Naive thymus-derived CD8-positive, alpha-beta T cell (primary cell): ENCODE measurements around the gene CHIT1. TPM values are rescaled to one million over a fixed set of nuclear protein-coding genes. Genes with fewer than 3 reads are reported as not detected.

Experiments used
- ATAC-seq, 2 donors: fragments of 150-1000 bp; cut with Tn5 transposase in 1 of 2; sonication (Bioruptor Pico), chemical (Tn5 transposase) in 1 of 2; 1 replicate in 1 of 2; 2 replicates in 1 of 2; pipeline ENCODE4 v1.10.0; 2021; ENCODE audit warnings: mild to moderate bottlenecking in 2 of 2, moderate library complexity in 2 of 2
- POLR2A ChIA-PET: fragments of 350-600 bp; sonication (Branson Sonifier 250); formaldehyde crosslinking; loops from one replicate; lab custom pipeline; 2021; ENCODE audit warnings: antibody characterized with exemption; lab: Charles Lee
- DNase-seq, 10 donors: peaks; one replicate each; pipeline versions ENCODE4 v3.0.0 to v3.0.0-alpha.2; 2020 to 2022
- H3K27ac Mint-ChIP-seq, 10 donors: one replicate each; pipeline ENCODE4 v1.8.0; 2020 to 2022; ENCODE audit warnings: mild to moderate bottlenecking in 10 of 10, mixed read lengths in 10 of 10, moderate library complexity in 4 of 10, inconsistent platforms in 1 of 10
- H3K27me3 Mint-ChIP-seq, 5 donors: one replicate each; pipeline ENCODE4 v1.8.0; 2021 to 2022; ENCODE audit warnings: mixed read lengths in 5 of 5
- H3K36me3 Mint-ChIP-seq, 3 donors: one replicate each; pipeline ENCODE4 v1.8.0; 2020 to 2022; ENCODE audit warnings: mixed read lengths in 3 of 3, mild to moderate bottlenecking in 2 of 3, inconsistent platforms in 1 of 3
- H3K4me1 Mint-ChIP-seq, 4 donors: one replicate each; pipeline ENCODE4 v1.8.0; 2021 to 2022; ENCODE audit warnings: mixed read lengths in 4 of 4
- H3K4me3 Mint-ChIP-seq, 10 donors: one replicate each; pipeline ENCODE4 v1.8.0; 2020 to 2022; ENCODE audit warnings: mild to moderate bottlenecking in 10 of 10, mixed read lengths in 10 of 10, moderate library complexity in 6 of 10, inconsistent platforms in 1 of 10
- H3K9me3 Mint-ChIP-seq, 9 donors: one replicate each; pipeline ENCODE4 v1.8.0; 2020 to 2022; ENCODE audit warnings: mixed read lengths in 9 of 9, mild to moderate bottlenecking in 3 of 9, inconsistent platforms in 1 of 9, moderate library complexity in 1 of 9
- polyA plus RNA-seq, 3 donors: library from polyadenylated mRNA; unstranded; fragments of 300-500 nt; fragmentation: Illumina TruSeq; gene quantifications; one replicate each; pipeline ENCODE4 v1.2.3, GENCODE V29; 2021
- total RNA-seq, 8 experiments: library from RNA in 2 of 8; stranded (reverse) in 2 of 8; gene quantifications; one replicate each; pipeline ENCODE4 v1.2.3 and lab custom pipeline; 2021 to 2026

CHIT1 gene
- total and polyA plus RNA-seq, 5 experiments from 2014 or later, result 0.05 to 2.5 (median 0.75) TPM; not detected in 2

GRCh38 chr1:203182387-203182953 is 47.0 kb downstream of the CHIT1 start:
- Mint-ChIP-seq H3K27me3 (peaks cover 0 to 7% (median 0%) of the 10 kb centered on the region in 5 donors), H3K9me3 (no peaks in the 10 kb centered on the region), H3K4me3 (no peak overlapping the region), H3K4me1 (peaks cover 3 to 6% (median 5%) of the 10 kb centered on the region in 4 donors), H3K36me3 (no peaks in the 10 kb centered on the region), H3K27ac (no peak overlapping the region)
- no peak for ATAC-seq
- POLR2A ChIA-PET, result no interaction called here
- no peak for DNase-seq

- POLR2A ChIA-PET, result no interaction called here
- no peak for ATAC-seq
- DNase-seq, result no peak
- peaks cover 3 to 6% (median 5%) of the 10 kb centered on the region in 4 donors for H3K4me1 Mint-ChIP-seq
- H3K9me3 Mint-ChIP-seq, result no peaks in the 10 kb centered on the region
- peaks cover 0 to 7% (median 0%) of the 10 kb centered on the region in 5 donors for H3K27me3 Mint-ChIP-seq
- H3K27ac Mint-ChIP-seq, result no peak overlapping the region
- no peaks in the 10 kb centered on the region for H3K36me3 Mint-ChIP-seq
- no peak overlapping the region for H3K4me3 Mint-ChIP-seq
These were observed 47.7 kb downstream of the CHIT1 start for GRCh38 chr1:203181586-203182386.

DNA sequence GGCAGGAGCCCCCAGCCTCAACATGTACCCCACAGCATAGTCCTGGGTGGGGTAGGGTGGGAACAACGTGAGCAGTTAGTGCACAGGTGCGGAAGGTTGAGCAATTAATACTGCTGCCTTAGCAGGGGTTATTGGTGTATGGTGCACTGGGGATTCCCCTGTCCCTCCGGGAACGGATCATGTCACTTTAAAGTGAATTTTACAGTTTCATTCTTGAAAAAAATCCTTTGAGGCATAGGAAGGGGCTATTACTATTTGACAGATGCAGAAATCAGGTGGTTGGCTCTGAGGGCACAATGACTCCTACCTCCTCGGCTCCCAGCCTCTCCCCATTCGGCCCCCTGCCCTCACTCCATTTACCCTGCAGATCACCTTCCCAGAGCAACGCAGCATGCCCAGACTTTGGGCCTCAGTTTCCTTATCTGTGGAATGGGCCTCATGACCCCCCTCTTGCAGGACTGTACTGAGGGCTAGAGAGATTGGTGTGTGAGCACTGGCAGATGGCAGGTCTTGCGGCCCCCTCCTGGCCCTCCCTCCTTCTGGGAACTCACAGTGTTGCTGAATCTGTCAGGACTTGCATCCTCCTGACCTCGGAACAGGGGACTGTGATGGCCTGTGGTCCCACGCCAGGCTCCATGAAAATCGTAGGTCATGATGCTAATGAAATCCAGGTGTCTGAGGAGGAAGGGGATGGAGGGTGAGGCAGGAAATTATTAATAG is 48.7 kb downstream of the CHIT1 start:
- peaks cover 0 to 3% (median 0%) of the 10 kb centered on the region in 5 donors for H3K27me3 Mint-ChIP-seq
- no peak for ATAC-seq
- POLR2A ChIA-PET, result no interaction called here
- DNase-seq, result no peak
- no peak overlapping the region for H3K27ac Mint-ChIP-seq
- no peak overlapping the region for H3K4me3 Mint-ChIP-seq
- H3K9me3 Mint-ChIP-seq, result no peaks in the 10 kb centered on the region
- peaks cover 0 to under 1% (median 0%) of the 10 kb centered on the region in 4 donors for H3K4me1 Mint-ChIP-seq
- no peaks in the 10 kb centered on the region for H3K36me3 Mint-ChIP-seq

DNA sequence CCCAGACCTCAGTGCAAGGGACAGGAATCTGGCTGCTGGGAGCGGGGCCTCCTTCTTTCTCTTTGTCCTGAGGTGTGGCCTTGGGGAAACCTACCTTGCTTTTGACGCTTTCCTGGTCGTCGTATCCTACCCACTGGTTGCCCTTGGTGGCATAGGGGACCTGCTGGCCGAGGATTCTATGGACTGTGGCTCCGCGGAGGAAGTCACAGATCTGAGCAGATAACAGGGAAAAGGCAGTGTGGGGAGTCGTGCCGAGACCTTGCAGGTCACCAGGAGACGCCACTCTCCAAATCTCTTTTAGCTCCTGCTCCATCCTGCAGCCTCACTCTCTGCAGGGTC is 49.8 kb downstream of the CHIT1 start:
- Mint-ChIP-seq H3K4me1 (peaks cover 0 to 2% (median 0%) of the 10 kb centered on the region in 4 donors), H3K27me3 (peaks cover 0 to 1% (median 0%) of the 10 kb centered on the region in 5 donors), H3K9me3 (no peaks in the 10 kb centered on the region), H3K36me3 (no peaks in the 10 kb centered on the region), H3K27ac (no peak overlapping the region), H3K4me3 (no peak overlapping the region)
- DNase-seq (no peak), ATAC-seq (no peak)
- POLR2A ChIA-PET, result no interaction called here

DNA sequence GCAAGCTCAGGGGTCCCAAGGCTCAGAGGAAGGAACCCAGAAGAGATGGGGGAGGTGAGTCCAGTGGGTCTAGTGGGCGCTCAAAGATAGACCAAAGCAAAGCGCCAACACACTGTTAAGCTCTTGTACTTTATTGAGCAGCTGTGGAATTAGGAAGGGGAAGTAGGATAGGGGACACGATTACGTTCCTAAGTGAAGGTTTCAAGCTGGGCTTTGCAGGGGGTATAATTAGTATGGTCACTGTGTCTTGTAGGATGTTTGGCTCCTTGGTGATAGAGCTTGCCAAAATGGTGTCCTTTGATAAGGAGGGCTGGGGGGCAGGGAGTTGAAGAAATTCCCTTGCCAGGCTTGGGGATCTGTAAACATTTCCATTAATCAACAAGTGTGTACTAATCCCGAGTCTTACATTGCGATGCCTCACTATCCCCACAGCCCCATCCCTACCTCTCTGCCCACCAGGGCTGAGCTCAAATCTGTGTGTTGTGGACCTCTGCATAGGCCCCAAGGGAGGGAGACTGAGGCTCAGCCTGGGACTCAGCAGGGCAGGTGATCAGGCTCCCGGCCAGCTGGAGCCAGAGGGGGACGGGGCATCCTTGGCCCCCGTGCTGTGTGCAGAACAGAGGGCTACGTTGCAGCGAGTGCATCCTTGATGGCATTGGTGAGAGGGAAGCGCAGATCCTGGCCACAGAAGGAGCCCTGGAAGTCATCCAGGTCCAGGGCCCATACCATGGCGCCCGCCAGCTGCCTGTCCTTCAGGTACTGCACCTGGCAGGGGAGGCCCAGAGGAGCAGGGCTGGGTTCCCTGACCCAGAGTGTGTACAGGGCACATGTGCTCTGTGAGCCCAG is 50.4 kb downstream of the CHIT1 start:
- no peaks in the 10 kb centered on the region for H3K27me3 Mint-ChIP-seq
- peak overlapping the region in 2 of 10 donors; percentile 21 to 34 for H3K27ac Mint-ChIP-seq
- ATAC-seq (no peak), DNase-seq (no peak)
- peaks cover 0 to 4% (median 0%) of the 10 kb centered on the region in 4 donors for H3K4me1 Mint-ChIP-seq
- no peaks in the 10 kb centered on the region for H3K9me3 Mint-ChIP-seq
- no peaks in the 10 kb centered on the region for H3K36me3 Mint-ChIP-seq
- POLR2A ChIA-PET, result no interaction called here
- H3K4me3 Mint-ChIP-seq, result no peak overlapping the region

DNA sequence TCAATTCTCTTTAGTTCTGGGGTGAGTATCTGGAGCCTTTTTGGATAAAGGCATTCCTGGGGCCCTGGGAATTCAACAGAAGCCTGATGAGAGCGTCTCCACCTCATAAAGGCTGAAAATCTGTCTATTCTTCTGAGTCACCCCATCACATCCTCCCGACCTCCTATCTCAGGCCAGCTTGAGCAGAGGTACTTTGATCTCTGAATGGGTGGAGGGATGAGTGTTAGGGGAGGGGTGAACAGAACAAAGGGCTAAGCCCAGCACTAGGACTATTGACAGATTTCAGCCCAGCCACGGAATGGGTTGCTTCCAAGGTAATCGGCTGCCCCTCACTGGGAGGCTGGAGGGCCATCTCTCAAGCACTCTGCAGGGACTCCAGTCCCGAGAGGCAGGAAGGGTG is 51.4 kb downstream of the CHIT1 start:
- ATAC-seq (no peak), DNase-seq (no peak)
- Mint-ChIP-seq H3K27me3 (no peaks in the 10 kb centered on the region), H3K9me3 (no peaks in the 10 kb centered on the region), H3K36me3 (no peaks in the 10 kb centered on the region), H3K4me1 (peaks cover 0 to 11% (median 0%) of the 10 kb centered on the region in 4 donors), H3K27ac (no peak overlapping the region), H3K4me3 (no peak overlapping the region)
- POLR2A ChIA-PET, result no interaction called here

DNA sequence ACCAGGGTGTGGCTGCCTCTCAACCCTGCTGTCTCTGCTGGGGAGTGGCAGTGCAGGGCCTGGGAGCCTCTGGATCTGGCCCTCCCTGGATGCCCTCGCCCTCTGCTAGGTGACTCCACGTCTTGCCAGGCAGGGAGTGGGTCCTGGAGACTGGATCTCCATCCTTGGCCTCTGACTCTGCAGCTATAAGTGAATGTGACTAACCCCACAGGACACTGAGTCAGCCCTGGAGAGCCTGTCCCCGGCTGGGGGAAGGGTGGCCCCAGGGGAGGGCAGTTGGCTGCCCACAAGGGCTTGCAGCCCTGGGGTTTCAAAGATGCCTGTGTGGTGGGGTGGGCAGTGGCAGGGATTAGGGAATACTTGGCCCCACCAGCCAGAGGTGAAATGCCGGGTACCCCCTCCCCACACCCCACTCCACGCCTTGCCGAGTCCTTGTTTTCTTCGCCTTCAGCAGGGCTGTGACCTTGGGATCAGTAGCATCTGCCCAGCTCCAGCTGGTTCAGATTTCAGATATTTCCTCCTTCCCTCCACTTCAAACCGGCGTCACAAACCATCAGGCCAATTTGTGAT is 51.9 kb downstream of the CHIT1 start:
- H3K9me3 Mint-ChIP-seq, result no peaks in the 10 kb centered on the region
- ATAC-seq, result no peak
- no peak for DNase-seq
- peaks cover 0 to 11% (median 0%) of the 10 kb centered on the region in 4 donors for H3K4me1 Mint-ChIP-seq
- peak overlapping the region in 1 of 10 donors; percentile 41 for H3K4me3 Mint-ChIP-seq
- no peaks in the 10 kb centered on the region for H3K36me3 Mint-ChIP-seq
- no peak overlapping the region for H3K27ac Mint-ChIP-seq
- H3K27me3 Mint-ChIP-seq, result no peaks in the 10 kb centered on the region
- POLR2A ChIA-PET, result no interaction called here

DNA sequence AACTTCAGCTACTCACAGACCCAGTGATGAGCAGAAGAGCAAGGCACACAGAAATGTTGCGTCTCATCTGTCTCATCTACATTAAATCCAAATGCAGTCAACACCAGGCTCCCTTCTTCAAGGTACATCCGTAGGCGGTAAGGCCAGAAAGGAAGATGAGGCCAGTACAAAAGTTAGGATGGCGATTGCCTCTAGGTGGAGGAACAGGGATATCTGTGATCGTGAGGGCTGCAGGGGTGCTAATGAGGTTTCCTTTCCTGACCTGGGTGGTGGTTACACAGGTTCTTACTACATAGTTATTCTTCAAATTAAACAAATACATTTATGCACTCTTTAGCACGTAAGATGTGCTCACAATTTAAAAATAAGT is 52.5 kb downstream of the CHIT1 start:
- Mint-ChIP-seq H3K4me3 (no peak overlapping the region), H3K36me3 (no peaks in the 10 kb centered on the region), H3K9me3 (no peaks in the 10 kb centered on the region), H3K27ac (no peak overlapping the region), H3K4me1 (peaks cover 0 to 11% (median 0%) of the 10 kb centered on the region in 4 donors), H3K27me3 (no peaks in the 10 kb centered on the region)
- DNase-seq (no peak), ATAC-seq (no peak)
- POLR2A ChIA-PET, result no interaction called here

- Mint-ChIP-seq H3K9me3 (no peaks in the 10 kb centered on the region), H3K27me3 (no peaks in the 10 kb centered on the region), H3K36me3 (no peaks in the 10 kb centered on the region), H3K4me1 (peaks cover 0 to 11% (median 0%) of the 10 kb centered on the region in 4 donors), H3K27ac (no peak overlapping the region), H3K4me3 (no peak overlapping the region)
- POLR2A ChIA-PET, result no interaction called here
- DNase-seq (no peak), ATAC-seq (no peak)
These were observed 53.0 kb downstream of the CHIT1 start for GRCh38 chr1:203176273-203177035.

DNA sequence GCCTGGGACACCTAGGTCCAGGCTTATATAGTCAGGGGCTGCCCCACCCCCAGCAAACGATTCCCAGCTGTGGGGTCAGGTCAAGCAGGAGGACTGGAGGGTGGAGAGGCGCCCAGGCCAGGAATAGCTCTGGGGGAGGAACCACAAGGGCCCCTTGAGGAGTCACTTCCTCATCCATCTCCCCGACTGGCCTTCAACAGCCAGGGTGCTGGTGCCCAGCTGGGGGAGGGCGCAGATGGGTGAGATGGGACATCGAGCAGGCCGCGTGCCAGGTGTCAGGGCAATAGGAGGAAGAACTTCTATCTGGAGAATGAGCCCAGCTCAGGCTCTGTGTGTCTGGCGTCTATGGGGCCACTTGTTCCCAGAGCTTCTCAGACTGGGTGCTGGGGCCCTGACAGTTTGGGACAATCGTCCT is 53.6 kb downstream of the CHIT1 start:
- no peak for DNase-seq

GRCh38 chr1:203175237-203175826 is 54.1 kb downstream of the CHIT1 start, which contains the start of gene MYBPH:
Gene MYBPH, minus strand, starts transcription at chr1:203175826. Its CDS starts 71 bp downstream, at chr1:203175755.
- Mint-ChIP-seq H3K27me3 (no peaks in the 10 kb centered on the region), H3K4me3 (no peak within 1 kb of the TSS), H3K36me3 (no peaks in the 10 kb centered on the region), H3K27ac (no peak within 1 kb of the TSS), H3K9me3 (no peaks in the 10 kb centered on the region), H3K4me1 (peaks cover 0 to 11% (median 0%) of the 10 kb centered on the region in 4 donors)
- ATAC-seq (no peak), DNase-seq (no peak)
- POLR2A ChIA-PET, result no interaction called here

More for the DNA sequence above, 53.6 kb downstream of the CHIT1 start:
- Mint-ChIP-seq H3K27ac (no peak overlapping the region), H3K4me3 (no peak overlapping the region), H3K36me3 (no peaks in the 10 kb centered on the region), H3K4me1 (peaks cover 0 to 11% (median 0%) of the 10 kb centered on the region in 4 donors), H3K9me3 (no peaks in the 10 kb centered on the region), H3K27me3 (no peaks in the 10 kb centered on the region)
- ATAC-seq, result no peak
- POLR2A ChIA-PET, result no interaction called here
